ENCODE results near the gene BEGAIN. TPM values are rescaled to one million over a fixed set of nuclear protein-coding genes. Genes with fewer than 3 reads are reported as not detected.

BEGAIN gene
- total and polyA plus RNA-seq, 4 donors = 4.9 to 26.6 (median 13.2) TPM

GRCh38 chr14:100623557-100623956, 36.3 kb upstream of the BEGAIN start:
- Histone ChIP-seq H3K4me3 (ENCODE audit: low read depth, low read length) (no peak overlapping the region), H3K27me3 (ENCODE audit: control insufficient read depth, insufficient read depth, low read length) (no peaks in the 10 kb centered on the region), H3K4me1 (ENCODE audit: control insufficient read depth, insufficient read depth, low read length) (peaks cover 24% of the 10 kb centered on the region), H3K36me3 (ENCODE audit: control insufficient read depth, insufficient read depth, low read length) (no peaks in the 10 kb centered on the region), H3K9me3 (ENCODE audit: control insufficient read depth, insufficient read depth, low read length) (no peaks in the 10 kb centered on the region), H3K27ac (ENCODE audit: low read depth, low read length) (no peak overlapping the region)
- WGBS (ENCODE audit: insufficient coverage) = 100% methylated on average over 1 of the region's 1 CpG
- DNase-seq (ENCODE audit: low read depth in 4 of 6, low spot score in 6 of 6) = no peak

- no peak overlapping the region for H3K27ac ChIP-seq (ENCODE audit: low read depth, low read length)
- DNase-seq (ENCODE audit: low read depth in 4 of 6, low spot score in 6 of 6) = no peak
- H3K4me3 ChIP-seq (ENCODE audit: low read depth, low read length) = no peak overlapping the region
- H3K4me1 ChIP-seq (ENCODE audit: control insufficient read depth, insufficient read depth, low read length) = peaks cover 30% of the 10 kb centered on the region
- no peaks in the 10 kb centered on the region for H3K9me3 ChIP-seq (ENCODE audit: control insufficient read depth, insufficient read depth, low read length)
- WGBS (ENCODE audit: insufficient coverage) = 93% methylated on average over 13 of the region's 22 CpGs
- H3K36me3 ChIP-seq (ENCODE audit: control insufficient read depth, insufficient read depth, low read length) = no peaks in the 10 kb centered on the region
- H3K27me3 ChIP-seq (ENCODE audit: control insufficient read depth, insufficient read depth, low read length) = no peaks in the 10 kb centered on the region
Measured at GRCh38 chr14:100622708-100623485, 35.7 kb upstream of the BEGAIN start.

GRCh38 chr14:100622224-100622623, 35.0 kb upstream of the BEGAIN start:
- Histone ChIP-seq H3K4me1 (ENCODE audit: control insufficient read depth, insufficient read depth, low read length) (peaks cover 37% of the 10 kb centered on the region), H3K9me3 (ENCODE audit: control insufficient read depth, insufficient read depth, low read length) (no peaks in the 10 kb centered on the region), H3K36me3 (ENCODE audit: control insufficient read depth, insufficient read depth, low read length) (no peaks in the 10 kb centered on the region), H3K27ac (ENCODE audit: low read depth, low read length) (no peak overlapping the region), H3K27me3 (ENCODE audit: control insufficient read depth, insufficient read depth, low read length) (no peaks in the 10 kb centered on the region), H3K4me3 (ENCODE audit: low read depth, low read length) (no peak overlapping the region)
- DNase-seq (ENCODE audit: low read depth in 4 of 6, low spot score in 6 of 6) = no peak
- WGBS (ENCODE audit: insufficient coverage) = 61% methylated on average over 3 of the region's 8 CpGs

- Histone ChIP-seq H3K4me3 (ENCODE audit: low read depth, low read length) (no peak overlapping the region), H3K4me1 (ENCODE audit: control insufficient read depth, insufficient read depth, low read length) (peaks cover 40% of the 10 kb centered on the region), H3K36me3 (ENCODE audit: control insufficient read depth, insufficient read depth, low read length) (no peaks in the 10 kb centered on the region), H3K27me3 (ENCODE audit: control insufficient read depth, insufficient read depth, low read length) (no peaks in the 10 kb centered on the region), H3K27ac (ENCODE audit: low read depth, low read length) (no peak overlapping the region), H3K9me3 (ENCODE audit: control insufficient read depth, insufficient read depth, low read length) (no peaks in the 10 kb centered on the region)
- no peak for DNase-seq (ENCODE audit: low read depth in 4 of 6, low spot score in 6 of 6)
- 88% methylated on average over 13 of the region's 14 CpGs for WGBS (ENCODE audit: insufficient coverage)
Measured at GRCh38 chr14:100621806-100622205, 34.6 kb upstream of the BEGAIN start.

- Histone ChIP-seq H3K27me3 (ENCODE audit: control insufficient read depth, insufficient read depth, low read length) (no peaks in the 10 kb centered on the region), H3K4me3 (ENCODE audit: low read depth, low read length) (no peak overlapping the region), H3K9me3 (ENCODE audit: control insufficient read depth, insufficient read depth, low read length) (no peaks in the 10 kb centered on the region), H3K36me3 (ENCODE audit: control insufficient read depth, insufficient read depth, low read length) (no peaks in the 10 kb centered on the region), H3K27ac (ENCODE audit: low read depth, low read length) (no peak overlapping the region), H3K4me1 (ENCODE audit: control insufficient read depth, insufficient read depth, low read length) (peaks cover 40% of the 10 kb centered on the region)
- 80% methylated on average over 8 of the region's 18 CpGs for WGBS (ENCODE audit: insufficient coverage)
- peak in 2 of 6 donors; percentile 39 to 43 for DNase-seq (ENCODE audit: low read depth in 4 of 6, low spot score in 6 of 6)
Measured at GRCh38 chr14:100620255-100621100, 33.3 kb upstream of the BEGAIN start.

GRCh38 chr14:100619396-100620254, 32.4 kb upstream of the BEGAIN start:
- no peak overlapping the region for H3K27ac ChIP-seq (ENCODE audit: low read depth, low read length)
- peak in 1 of 6 donors; percentile 68 for DNase-seq (ENCODE audit: low read depth in 4 of 6, low spot score in 6 of 6)
- 86% methylated on average over 10 of the region's 10 CpGs for WGBS (ENCODE audit: insufficient coverage)

GRCh38 chr14:100618763-100619320, 31.6 kb upstream of the BEGAIN start:
- WGBS (ENCODE audit: insufficient coverage) = 36% methylated on average over 8 of the region's 10 CpGs
- peak overlapping the region; percentile 88 for H3K27ac ChIP-seq (ENCODE audit: low read depth, low read length)
- H3K36me3 ChIP-seq (ENCODE audit: control insufficient read depth, insufficient read depth, low read length) = no peaks in the 10 kb centered on the region
- DNase-seq (ENCODE audit: low read depth in 4 of 6, low spot score in 6 of 6) = peak in 4 of 6 donors; percentile 24 to 88 (median 34)
- H3K4me3 ChIP-seq (ENCODE audit: low read depth, low read length) = no peak overlapping the region
- H3K4me1 ChIP-seq (ENCODE audit: control insufficient read depth, insufficient read depth, low read length) = peaks cover 40% of the 10 kb centered on the region
- H3K9me3 ChIP-seq (ENCODE audit: control insufficient read depth, insufficient read depth, low read length) = no peaks in the 10 kb centered on the region
- H3K27me3 ChIP-seq (ENCODE audit: control insufficient read depth, insufficient read depth, low read length) = no peaks in the 10 kb centered on the region

More at GRCh38 chr14:100619396-100620254, 32.4 kb upstream of the BEGAIN start:
- H3K36me3 ChIP-seq (ENCODE audit: control insufficient read depth, insufficient read depth, low read length) = no peaks in the 10 kb centered on the region
- H3K27me3 ChIP-seq (ENCODE audit: control insufficient read depth, insufficient read depth, low read length) = no peaks in the 10 kb centered on the region
- peaks cover 40% of the 10 kb centered on the region for H3K4me1 ChIP-seq (ENCODE audit: control insufficient read depth, insufficient read depth, low read length)
- H3K9me3 ChIP-seq (ENCODE audit: control insufficient read depth, insufficient read depth, low read length) = no peaks in the 10 kb centered on the region
- no peak overlapping the region for H3K4me3 ChIP-seq (ENCODE audit: low read depth, low read length)

- H3K4me1 ChIP-seq (ENCODE audit: control insufficient read depth, insufficient read depth, low read length) = peaks cover 40% of the 10 kb centered on the region
- no peak overlapping the region for H3K4me3 ChIP-seq (ENCODE audit: low read depth, low read length)
- 17% methylated on average over 9 of the region's 9 CpGs for WGBS (ENCODE audit: insufficient coverage)
- H3K27me3 ChIP-seq (ENCODE audit: control insufficient read depth, insufficient read depth, low read length) = no peaks in the 10 kb centered on the region
- peak in 1 of 6 donors; percentile 29 for DNase-seq (ENCODE audit: low read depth in 4 of 6, low spot score in 6 of 6)
- H3K27ac ChIP-seq (ENCODE audit: low read depth, low read length) = peak overlapping the region; percentile 88
- H3K36me3 ChIP-seq (ENCODE audit: control insufficient read depth, insufficient read depth, low read length) = no peaks in the 10 kb centered on the region
- H3K9me3 ChIP-seq (ENCODE audit: control insufficient read depth, insufficient read depth, low read length) = no peaks in the 10 kb centered on the region
Measured at GRCh38 chr14:100618318-100618693, 31.1 kb upstream of the BEGAIN start.
